Measurements from ENCODE around the gene ESD. TPM values are rescaled to one million over a fixed set of nuclear protein-coding genes. Genes with fewer than 3 reads are reported as not detected.

ESD gene
- total RNA-seq, 2 donors from 2014 or later = 114 to 119 TPM

DNA sequence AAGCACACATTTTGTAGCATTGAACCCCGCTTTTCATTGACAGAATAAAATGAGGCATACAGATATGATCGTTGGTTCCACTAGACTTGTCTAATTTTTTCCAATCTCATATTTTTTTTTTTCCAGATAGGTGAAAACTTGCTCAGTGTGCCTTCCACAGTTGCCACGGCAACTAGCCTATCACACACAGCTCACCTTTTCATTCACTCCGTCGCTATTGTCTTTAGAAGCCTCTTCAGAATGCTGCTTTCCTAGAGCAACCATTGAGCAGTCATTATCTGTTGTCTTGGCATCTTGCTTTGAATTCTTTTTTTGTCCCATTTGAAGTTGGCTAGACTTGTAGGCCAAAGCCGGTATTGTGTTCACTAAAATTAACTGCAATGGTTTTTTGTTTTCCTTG, 37.7 kb upstream of the ESD start:
- no peaks in the 10 kb centered on the region for H3K9me3 ChIP-seq
- no peaks in the 10 kb centered on the region for H3K27me3 ChIP-seq (replicated peaks; ENCODE audit: insufficient read depth)
- DNase-seq (ENCODE audit: low spot score) = no peak
- no peak overlapping the region for H3K27ac ChIP-seq
- no peak overlapping the region for H3K4me3 ChIP-seq
- H3K36me3 ChIP-seq = no peaks in the 10 kb centered on the region
- TF ChIP-seq, protein P1, sequence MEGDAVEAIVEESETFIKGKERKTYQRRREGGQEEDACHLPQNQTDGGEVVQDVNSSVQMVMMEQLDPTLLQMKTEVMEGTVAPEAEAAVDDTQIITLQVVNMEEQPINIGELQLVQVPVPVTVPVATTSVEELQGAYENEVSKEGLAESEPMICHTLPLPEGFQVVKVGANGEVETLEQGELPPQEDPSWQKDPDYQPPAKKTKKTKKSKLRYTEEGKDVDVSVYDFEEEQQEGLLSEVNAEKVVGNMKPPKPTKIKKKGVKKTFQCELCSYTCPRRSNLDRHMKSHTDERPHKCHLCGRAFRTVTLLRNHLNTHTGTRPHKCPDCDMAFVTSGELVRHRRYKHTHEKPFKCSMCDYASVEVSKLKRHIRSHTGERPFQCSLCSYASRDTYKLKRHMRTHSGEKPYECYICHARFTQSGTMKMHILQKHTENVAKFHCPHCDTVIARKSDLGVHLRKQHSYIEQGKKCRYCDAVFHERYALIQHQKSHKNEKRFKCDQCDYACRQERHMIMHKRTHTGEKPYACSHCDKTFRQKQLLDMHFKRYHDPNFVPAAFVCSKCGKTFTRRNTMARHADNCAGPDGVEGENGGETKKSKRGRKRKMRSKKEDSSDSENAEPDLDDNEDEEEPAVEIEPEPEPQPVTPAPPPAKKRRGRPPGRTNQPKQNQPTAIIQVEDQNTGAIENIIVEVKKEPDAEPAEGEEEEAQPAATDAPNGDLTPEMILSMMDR (IDR thresholded peaks at IDR 0.05) = no peak
- H3K4me1 ChIP-seq (ENCODE audit: control insufficient read depth in 1 of 2, low read depth in 2 of 2) = no peaks in the 10 kb centered on the region
- ATAC-seq (ENCODE audit: insufficient number of reproducible peaks, low FRiP score, low read depth) = no peak

DNA sequence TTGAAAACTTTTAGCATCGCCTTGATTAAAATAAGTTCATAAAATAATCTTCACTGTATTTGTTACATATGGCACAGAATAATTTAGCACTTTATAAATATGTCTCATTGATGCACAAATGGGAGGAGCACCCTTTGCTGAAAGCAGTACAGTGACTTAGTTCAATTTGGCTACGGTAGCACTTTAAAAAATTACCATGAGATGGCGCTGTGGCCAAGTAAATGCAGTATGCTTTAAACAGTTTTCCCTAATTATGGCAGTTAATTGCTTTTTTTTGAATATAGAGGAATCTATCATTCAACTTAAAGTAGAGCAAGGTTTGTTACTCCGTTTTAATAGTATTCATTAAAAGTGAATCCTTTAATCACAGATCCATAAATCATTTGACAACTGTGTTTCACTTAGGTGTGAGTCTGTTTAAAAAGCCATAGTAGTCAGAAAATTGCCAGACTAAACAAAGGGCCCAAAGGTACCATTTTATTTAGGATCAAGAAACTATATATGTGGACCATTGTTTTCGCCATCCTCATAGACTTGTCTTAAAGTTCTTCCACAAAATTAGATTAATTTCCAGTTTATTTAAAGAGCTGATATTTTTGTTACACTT, 34.7 kb upstream of the ESD start:
- Histone ChIP-seq H3K9me3 (no peaks in the 10 kb centered on the region), H3K27me3 (replicated peaks; ENCODE audit: insufficient read depth) (no peaks in the 10 kb centered on the region), H3K27ac (no peak overlapping the region), H3K36me3 (no peaks in the 10 kb centered on the region), H3K4me3 (no peak overlapping the region), H3K4me1 (ENCODE audit: control insufficient read depth in 1 of 2, low read depth in 2 of 2) (no peaks in the 10 kb centered on the region)
- ATAC-seq (ENCODE audit: insufficient number of reproducible peaks, low FRiP score, low read depth) = no peak
- no peak for DNase-seq (ENCODE audit: low spot score)
- TF ChIP-seq, protein P1 (IDR thresholded peaks at IDR 0.05) = peak; percentile 66

DNA sequence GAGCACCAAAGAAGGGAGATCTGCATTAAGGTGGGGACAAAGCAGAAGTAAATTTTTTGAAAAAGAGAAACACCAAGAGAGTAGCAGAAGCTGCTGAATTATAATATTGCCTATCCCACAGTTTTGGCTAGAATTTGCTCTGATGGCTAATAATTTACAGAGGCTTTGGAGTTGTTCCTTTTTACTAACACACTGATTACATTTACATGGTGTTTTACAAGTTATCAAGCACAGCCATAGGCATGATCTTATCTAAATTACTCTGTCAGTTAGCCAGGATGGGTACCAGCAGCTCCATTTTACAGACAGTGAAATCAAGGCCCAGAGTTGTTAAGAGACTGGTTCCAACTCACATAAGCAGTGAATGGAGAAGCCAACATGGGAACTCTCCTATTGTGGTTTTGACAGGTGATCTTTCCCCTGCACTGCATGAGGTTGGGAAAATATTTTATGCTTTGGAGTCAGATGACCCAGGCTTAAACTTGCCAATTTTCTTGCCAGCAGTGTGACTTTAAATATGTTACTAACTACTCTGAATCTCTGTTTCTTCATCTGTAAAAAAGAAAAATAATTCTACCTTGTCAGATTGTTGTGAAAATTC, 33.5 kb upstream of the ESD start:
- TF ChIP-seq, protein P1 (IDR thresholded peaks at IDR 0.05) = no peak
- no peak overlapping the region for H3K4me3 ChIP-seq

DNA sequence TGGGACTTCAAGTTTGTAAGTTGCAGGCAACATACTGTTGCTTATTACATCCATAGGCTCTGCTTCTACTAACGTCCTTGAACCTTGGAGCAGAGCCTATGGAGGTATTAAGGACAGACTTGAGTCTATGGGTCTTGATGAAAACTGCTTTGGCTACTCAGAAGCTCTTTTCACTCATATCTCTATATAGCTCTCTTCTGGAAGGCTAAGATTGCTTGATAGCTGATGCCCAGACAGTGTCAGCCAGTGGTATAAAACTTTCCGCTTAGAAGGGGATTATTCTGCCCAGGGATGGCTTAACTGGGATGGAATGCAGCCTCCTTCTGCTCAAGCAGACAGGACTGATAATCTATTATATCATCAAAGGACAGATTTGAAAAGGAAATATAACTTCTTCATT, 25.6 kb upstream of the ESD start:
- H3K27me3 ChIP-seq (replicated peaks; ENCODE audit: insufficient read depth) = no peaks in the 10 kb centered on the region
- TF ChIP-seq, protein P1 (IDR thresholded peaks at IDR 0.05) = no peak
- no peaks in the 10 kb centered on the region for H3K36me3 ChIP-seq
- ATAC-seq (ENCODE audit: insufficient number of reproducible peaks, low FRiP score, low read depth) (no peak), DNase-seq (ENCODE audit: low spot score) (no peak)
- no peaks in the 10 kb centered on the region for H3K9me3 ChIP-seq
- H3K27ac ChIP-seq = no peak overlapping the region
- no peaks in the 10 kb centered on the region for H3K4me1 ChIP-seq (ENCODE audit: control insufficient read depth in 1 of 2, low read depth in 2 of 2)
- H3K4me3 ChIP-seq = no peak overlapping the region

More for the DNA sequence above, 33.5 kb upstream of the ESD start:
- DNase-seq (ENCODE audit: low spot score) = no peak
- Histone ChIP-seq H3K9me3 (no peaks in the 10 kb centered on the region), H3K27me3 (replicated peaks; ENCODE audit: insufficient read depth) (no peaks in the 10 kb centered on the region), H3K27ac (no peak overlapping the region), H3K4me1 (ENCODE audit: control insufficient read depth in 1 of 2, low read depth in 2 of 2) (no peaks in the 10 kb centered on the region), H3K36me3 (no peaks in the 10 kb centered on the region)
- ATAC-seq (ENCODE audit: insufficient number of reproducible peaks, low FRiP score, low read depth) = no peak

DNA sequence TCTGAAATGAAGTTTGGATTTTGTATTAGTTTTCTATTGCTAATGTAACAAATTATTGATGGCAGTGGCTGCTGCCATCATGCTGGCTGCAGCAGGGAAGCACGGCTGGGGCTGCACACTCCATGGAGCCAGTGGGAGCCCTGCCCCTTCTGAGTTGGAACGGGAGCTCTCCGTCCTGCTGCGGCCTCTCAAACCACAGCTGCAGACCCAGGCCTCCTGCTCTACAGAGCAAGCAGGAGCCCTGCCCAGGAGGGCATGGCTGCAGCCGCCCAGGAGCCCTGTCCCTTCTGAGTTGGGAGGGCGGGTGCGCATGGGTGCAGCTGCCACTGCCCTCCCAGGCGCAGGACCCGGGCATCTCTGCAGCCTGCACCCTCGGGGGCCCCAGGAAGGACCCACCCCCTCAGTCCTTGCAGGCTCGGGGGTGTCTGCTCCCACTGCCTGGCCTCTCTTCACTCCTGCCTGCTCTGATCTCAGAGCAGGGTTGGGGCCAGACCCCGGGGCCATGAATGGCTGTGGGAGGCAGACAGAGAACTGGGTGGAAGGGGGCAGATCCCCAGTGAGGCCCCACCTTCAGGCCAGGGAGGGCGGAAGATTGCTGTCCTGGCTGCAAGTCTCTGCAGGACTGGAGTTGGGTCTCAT, 21.0 kb upstream of the ESD start:
- no peak overlapping the region for H3K4me3 ChIP-seq
- TF ChIP-seq, protein P1 (IDR thresholded peaks at IDR 0.05) = no peak
- no peak overlapping the region for H3K27ac ChIP-seq
- H3K9me3 ChIP-seq = peaks cover 1% of the 10 kb centered on the region
- H3K4me1 ChIP-seq (ENCODE audit: control insufficient read depth in 1 of 2, low read depth in 2 of 2) = no peaks in the 10 kb centered on the region
- no peak for DNase-seq (ENCODE audit: low spot score)
- H3K36me3 ChIP-seq = no peaks in the 10 kb centered on the region
- no peak for ATAC-seq (ENCODE audit: insufficient number of reproducible peaks, low FRiP score, low read depth)
- no peaks in the 10 kb centered on the region for H3K27me3 ChIP-seq (replicated peaks; ENCODE audit: insufficient read depth)
